ENCODE measurements around the gene TMEM184B. TPM values are rescaled to one million over a fixed set of nuclear protein-coding genes. Genes with fewer than 3 reads are reported as not detected.

The TMEM184B gene
- total and polyA plus RNA-seq, 10 of the 15 experiments (the other 5 are each of a cell fraction or from before 2014, with no cell fraction given), result 0.56 to 22.4 (median 7.9) TPM

GRCh38 chr22:38174626-38175025 is 98.2 kb downstream of the TMEM184B start:
- no peak for TF ChIP-seq BRCA1 (IDR thresholded peaks at IDR 0.05; ENCODE audit: low read depth, low read length)
- no peak for TF ChIP-seq FOS (IDR thresholded peaks at IDR 0.05; ENCODE audit: borderline replicate concordance, extremely low read depth, insufficient read length)
- no peak for TF ChIP-seq ESRRA (IDR thresholded peaks at IDR 0.05; ENCODE audit: low read length)
- no peak for TF ChIP-seq ZNF24 (IDR thresholded peaks at IDR 0.05)
- no peak for TF ChIP-seq NFXL1 (IDR thresholded peaks at IDR 0.05; ENCODE audit: borderline replicate concordance)
- TF ChIP-seq KDM1A (IDR thresholded peaks at IDR 0.05; ENCODE audit: borderline replicate concordance), result no peak
- no peak for TF ChIP-seq CBX3 (IDR thresholded peaks at IDR 0.05; ENCODE audit: borderline replicate concordance, low read depth)
- no peak for TF ChIP-seq PRDM15 (CRISPR knock-in tag; IDR thresholded peaks at IDR 0.05)
- TF ChIP-seq NFYB (IDR thresholded peaks at IDR 0.05; ENCODE audit: insufficient read depth, low read depth, low read length), result no peak
- no peak for TF ChIP-seq ZNF592 (IDR thresholded peaks at IDR 0.05)
- TF ChIP-seq MEF2B (IDR thresholded peaks at IDR 0.05; ENCODE audit: partially characterized antibody, poor library complexity, severe bottlenecking), result no peak
- TF ChIP-seq EED (IDR thresholded peaks at IDR 0.05; ENCODE audit: low read depth), result no peak
- no peak for TF ChIP-seq FOXK2 (IDR thresholded peaks at IDR 0.05)
- DNase-seq (ENCODE audit: low read depth, low spot score) (no peak), ATAC-seq (no peak), FAIRE-seq (no peak)
- Histone ChIP-seq H3K27ac (ENCODE audit: control insufficient read depth, insufficient read depth) (no peak overlapping the region), H3K9ac (ENCODE audit: control insufficient read depth, insufficient read depth, low read length) (no peak overlapping the region), H3K4me3 (no peak overlapping the region), H3K4me2 (ENCODE audit: control insufficient read depth, insufficient read depth) (no peak overlapping the region), H3K36me3 (ENCODE audit: control insufficient read depth in 2 of 2, insufficient read depth in 2 of 2, low read length in 1 of 2) (no peaks in the 10 kb centered on the region), H4K20me1 (ENCODE audit: control insufficient read depth, insufficient read depth) (no peaks in the 10 kb centered on the region), H3K27me3 (replicated peaks in 1 of 2; ENCODE audit: control insufficient read depth in 2 of 2, insufficient read depth in 2 of 2, low read length in 1 of 2) (no peaks in the 10 kb centered on the region), H3K4me1 (ENCODE audit: control insufficient read depth, insufficient read depth, low read length) (peaks cover 39% of the 10 kb centered on the region), H2AFZ (ENCODE audit: control insufficient read depth, low read depth, low read length) (no peak overlapping the region), H3K9me3 (replicated peaks; ENCODE audit: control insufficient read depth, insufficient read depth, low read length) (no peaks in the 10 kb centered on the region), H3K79me2 (ENCODE audit: control insufficient read depth, insufficient read depth, low read length) (peaks cover 12% of the 10 kb centered on the region)
- intact Hi-C loops (cut with micrococcal nuclease; ENCODE audit: unreplicated experiment) (loop anchor here (5.0 kb wide), 1 partner anchor 38 kb away; no protein-coding TSS in a partner anchor), in situ Hi-C loops (cut with MboI) (no loop called here)
- RAD21 ChIA-PET (ENCODE audit: unreplicated experiment), result no interaction called here
- WGBS (ENCODE audit: insufficient coverage, insufficient replicate concordance, low lambda C conversion rate, missing lambda C conversion rate), result 80% methylated on average over 13 of the region's 14 CpGs
- POLR2A ChIA-PET, result no interaction called here
- no TSS peak for BruUV-seq (replicated peaks)
- SMC1A ChIA-PET (ENCODE audit: uncharacterized antibody, unreplicated experiment), result no interaction called here
- CTCF ChIA-PET, result no interaction called here

All from GM12878 (cell line).